HepG2 (cell line): ENCODE data around the gene ZNF277. TPM values are rescaled to one million over a fixed set of nuclear protein-coding genes. Genes with fewer than 3 reads are reported as not detected.

Experiments
- ATAC-seq: fragments of 200-7000 bp; cut with Tn5 transposase; 3 replicates; pipeline ENCODE4 v1.9.1; 2020; ENCODE audit warnings: mild to moderate bottlenecking, moderate library complexity
- BruUV-seq: library from RNA; stranded (reverse); fragments of 400-500 nt; replicated peaks from 2 replicates; lab custom pipeline; 2021; lab: Mats Ljungman, UMichigan
- CTCF ChIA-PET: fragments of 300-600 bp; formaldehyde crosslinking; extraction: SDS; loops from one replicate; lab custom pipeline; 2021; ENCODE audit warnings: low total read pairs, inconsistent platforms, low intra/inter-chr PET ratio; lab: Yijun Ruan, JAX
- POLR2A ChIA-PET: fragments of 350-600 bp; sonication (Branson Sonifier 250); formaldehyde crosslinking; loops from one replicate; lab custom pipeline; 2020; ENCODE audit warnings: antibody characterized with exemption, inconsistent platforms; lab: Yijun Ruan, JAX
- DNase-seq: peaks from one replicate; pipeline ENCODE4 v3.0.0-alpha.2; 2015; ENCODE audit warnings: low spot score
- FAIRE-seq: peaks from 3 replicates; lab custom pipeline; 2011; peaks lifted over from hg19 to GRCh38; lab: Jason Lieb, UNC
- H2AFZ ChIP-seq: one replicate; pipeline ENCODE4 v1.6.1; 2011; ENCODE audit warnings: low read length, inconsistent platforms
- H3K27ac ChIP-seq: fragments of 300-600 bp; 3 replicates; pipeline ENCODE4 v1.8.0; 2011; ENCODE audit warnings: mixed run types, mild to moderate bottlenecking, mixed read lengths, low read length, inconsistent platforms; ENCODE audit not compliant: insufficient read depth; ENCODE audit errors: extremely low read length
- H3K27me3 ChIP-seq, 2 experiments: fragments of 200-600 bp in 1 of 2; 2 replicates in 1 of 2; 3 replicates in 1 of 2; pipeline versions ENCODE4 v1.6.0 to v1.8.0; 2011; ENCODE audit warnings: low read length in 2 of 2, mild to moderate bottlenecking in 2 of 2, moderate library complexity in 2 of 2, inconsistent platforms in 1 of 2; ENCODE audit not compliant: insufficient read depth in 2 of 2, control insufficient read depth in 1 of 2
- H3K36me3 ChIP-seq, 2 experiments: fragments of 200-600 bp in 1 of 2; replicated peaks in 1 of 2; 2 replicates in 1 of 2; 3 replicates in 1 of 2; pipeline versions ENCODE4 v1.5.1 to v1.8.0; 2011; ENCODE audit warnings: low read length in 2 of 2, inconsistent platforms in 1 of 2; ENCODE audit not compliant: insufficient read depth in 2 of 2, control insufficient read depth in 1 of 2
- H3K4me1 ChIP-seq: 2 replicates; pipeline ENCODE4 v1.5.1; 2012; ENCODE audit warnings: low read length, inconsistent platforms; ENCODE audit not compliant: insufficient read depth
- H3K4me2 ChIP-seq: 2 replicates; pipeline ENCODE4 v1.6.0; 2011; ENCODE audit warnings: low read depth, low read length, inconsistent platforms
- H3K4me3 ChIP-seq, 3 experiments: fragments of 200-600 bp in 1 of 3; sonication (generic), shearing (Covaris generic) in 1 of 3; replicated peaks in 1 of 3; 2 replicates each; pipeline ENCODE4 v1.5.1; 2011 to 2016; ENCODE audit warnings: low read length in 3 of 3, inconsistent platforms in 2 of 3, low read depth in 2 of 3, mild to moderate bottlenecking in 2 of 3, control low read depth in 1 of 3, mixed read lengths in 1 of 3; ENCODE audit not compliant: insufficient read depth in 1 of 3
- H3K79me2 ChIP-seq: one replicate; pipeline ENCODE4 v1.6.1; 2011; ENCODE audit warnings: low read length, inconsistent platforms; ENCODE audit not compliant: insufficient read depth
- H3K9ac ChIP-seq: 2 replicates; pipeline ENCODE4 v1.6.0; 2011; ENCODE audit warnings: mild to moderate bottlenecking, low read depth, low read length, inconsistent platforms; ENCODE audit not compliant: insufficient read depth
- H3K9me3 ChIP-seq: 2 replicates; pipeline ENCODE4 v1.5.1; 2012; ENCODE audit warnings: mild to moderate bottlenecking, low read length
- H4K20me1 ChIP-seq: 2 replicates; pipeline ENCODE4 v1.6.0; 2011; ENCODE audit warnings: inconsistent platforms, mild to moderate bottlenecking, low read length, moderate library complexity; ENCODE audit not compliant: insufficient read depth
- AKAP8 ChIP-seq: sonication (generic); formaldehyde crosslinking; IDR thresholded peaks from 2 replicates; pipeline ENCODE4 v1.5.1; 2020; ENCODE audit warnings: mild to moderate bottlenecking, missing genetic modification reagents
- CSRNP2 ChIP-seq: sonication (generic); formaldehyde crosslinking; conservative IDR thresholded peaks from 2 replicates; pipeline ENCODE4 v1.8.0; 2022; ENCODE audit warnings: low read depth, missing genetic modification reagents
- CTCF ChIP-seq: sonication (generic); formaldehyde crosslinking; IDR thresholded peaks from 2 replicates; pipeline ENCODE4 v1.5.0; 2020; ENCODE audit warnings: mild to moderate bottlenecking, missing genetic modification reagents, moderate library complexity
- HHEX ChIP-seq: IDR thresholded peaks from 2 replicates; pipeline ENCODE4 v1.6.1; 2016; ENCODE audit warnings: control low read depth
- HNF4G ChIP-seq, 2 experiments: sonication (generic) in 1 of 2; formaldehyde crosslinking in 1 of 2; IDR thresholded peaks; 2 replicates each; pipeline versions ENCODE4 v1.4.0 to v1.6.1; 2011 to 2020; ENCODE audit warnings: borderline replicate concordance in 2 of 2, low read depth in 2 of 2, mild to moderate bottlenecking in 2 of 2, low read length in 1 of 2, missing genetic modification reagents in 1 of 2, moderate library complexity in 1 of 2
- IRF1 ChIP-seq: sonication (generic); formaldehyde crosslinking; IDR thresholded peaks from 2 replicates; pipeline ENCODE4 v1.4.0; 2020; ENCODE audit warnings: low read depth, mild to moderate bottlenecking, missing genetic modification reagents
- MAF1 ChIP-seq: sonication (generic); formaldehyde crosslinking; IDR thresholded peaks from 2 replicates; pipeline ENCODE4 v1.5.0; 2020; ENCODE audit warnings: missing genetic modification reagents, borderline replicate concordance
- MXI1 ChIP-seq: IDR thresholded peaks from 3 replicates; pipeline ENCODE4 v1.6.1; 2012; ENCODE audit warnings: low read depth, low read length, inconsistent platforms, borderline replicate concordance
- SRY ChIP-seq: sonication (generic); formaldehyde crosslinking; IDR thresholded peaks from 2 replicates; pipeline ENCODE4 v1.8.0; 2022; ENCODE audit warnings: mild to moderate bottlenecking, missing genetic modification reagents
- ZNF670 ChIP-seq: sonication (generic); formaldehyde crosslinking; IDR thresholded peaks from 2 replicates; pipeline ENCODE4 v1.8.0; 2022; ENCODE audit warnings: mild to moderate bottlenecking, missing genetic modification reagents, borderline replicate concordance
- ZNF761 ChIP-seq: sonication (generic); formaldehyde crosslinking; conservative IDR thresholded peaks from 2 replicates; pipeline ENCODE4 v1.4.0; 2020; ENCODE audit warnings: mild to moderate bottlenecking, missing genetic modification reagents
- ZNF772 ChIP-seq: sonication (generic); formaldehyde crosslinking; IDR thresholded peaks from 2 replicates; pipeline ENCODE4 v1.5.0; 2020; ENCODE audit warnings: mild to moderate bottlenecking, missing genetic modification reagents
- WGBS: methylation state at CpG from one replicate; pipeline ENCODE4 v1.1.6; 2017; ENCODE audit warnings: low lambda C conversion rate; 5-methylcytosine and 5-hydroxymethylcytosine counted together
- in situ Hi-C: cut with HindIII; loops from 2 replicates; pipeline ENCODE4 v1.10.0; 2017; ENCODE audit warnings: low pct_unique_long_range_greater_than_20kb; ENCODE audit not compliant: extremely low pct_ligation_motif_present
- intact Hi-C: fragments of 100-400 bp; cut with micrococcal nuclease; formaldehyde crosslinking; loops from one replicate; pipeline ENCODE4 v1.10.0; 2022; ENCODE audit not compliant: unreplicated experiment
- polyA plus RNA-seq, 8 experiments: library from polyadenylated mRNA; depleted of rRNA in 3 of 8; stranded (reverse) in 7 of 8; unstranded in 1 of 8; fragments of >200 nt; fragmentation: Illumina TruSeq in 4 of 8; extraction: Trizol in 4 of 8; gene quantifications; 2 replicates each; pipeline versions ENCODE4 v1.2.1 to v1.2.3, GENCODE V29; 2011 to 2016; ENCODE audit warnings: low read depth in 4 of 8, missing spikeins in 1 of 8, mixed read lengths in 1 of 8; ENCODE audit not compliant: insufficient read depth in 1 of 8
- total RNA-seq, 5 experiments: library from RNA; depleted of rRNA; stranded (reverse); fragments of >200 nt; fragmentation: Illumina TruSeq; extraction: Trizol; gene quantifications; 2 replicates each; pipeline ENCODE4 v1.2.3, GENCODE V29; 2016; ENCODE audit warnings: low read depth in 1 of 5
- TF ChIP-seq, protein P1 (sequence below): sonication (generic); formaldehyde crosslinking; IDR thresholded peaks from 2 replicates; pipeline ENCODE4 v1.4.0; 2020; ENCODE audit warnings: mild to moderate bottlenecking, missing genetic modification reagents

ZNF277 gene
- total and polyA plus RNA-seq, 2 of the 13 experiments (the other 11 are each of a cell fraction or from before 2014, with no cell fraction given), result 29.1 to 30.1 TPM

- Histone ChIP-seq H3K36me3 (no peaks in the 10 kb centered on the region), H3K9me3 (no peaks in the 10 kb centered on the region; the same call in 1 of the 2 replicates), H4K20me1 (peaks cover 3% of the 10 kb centered on the region; the same call in 1 of the 2 replicates), H3K4me3 (no peak overlapping the region), H3K27me3 (no peaks in the 10 kb centered on the region), H3K79me2 (peaks cover 36% of the 10 kb centered on the region), H3K9ac (no peak overlapping the region), H2AFZ (no peak overlapping the region), H3K4me1 (peaks cover 57% of the 10 kb centered on the region), H3K27ac (no peak overlapping the region), H3K4me2 (no peak overlapping the region)
- no peak for TF ChIP-seq HHEX (CRISPR knock-in tag)
- TF ChIP-seq ZNF772 (CRISPR knock-in tag), result no peak
- no peak for TF ChIP-seq SRY (CRISPR knock-in tag)
- TF ChIP-seq CSRNP2 (CRISPR knock-in tag), result no peak
- TF ChIP-seq, protein P1, sequence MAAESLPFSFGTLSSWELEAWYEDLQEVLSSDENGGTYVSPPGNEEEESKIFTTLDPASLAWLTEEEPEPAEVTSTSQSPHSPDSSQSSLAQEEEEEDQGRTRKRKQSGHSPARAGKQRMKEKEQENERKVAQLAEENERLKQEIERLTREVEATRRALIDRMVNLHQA (CRISPR knock-in tag), result no peak
- no peak for TF ChIP-seq HNF4G (IDR thresholded peaks at IDR 0.05; ENCODE audit: borderline replicate concordance, low read depth, low read length)
- no peak for TF ChIP-seq HNF4G (CRISPR knock-in tag; IDR thresholded peaks at IDR 0.05; ENCODE audit: borderline replicate concordance, low read depth)
- TF ChIP-seq CTCF, result no peak
- no peak for TF ChIP-seq AKAP8 (CRISPR knock-in tag)
- no peak for TF ChIP-seq IRF1 (CRISPR knock-in tag)
- no peak for TF ChIP-seq MAF1 (CRISPR knock-in tag)
- TF ChIP-seq ZNF761, result no peak
- no peak for TF ChIP-seq MXI1
- TF ChIP-seq ZNF670 (CRISPR knock-in tag), result no peak
- WGBS, result 100% methylated on average over 4 of the region's 4 CpGs
- FAIRE-seq (no peak), ATAC-seq (no peak), DNase-seq (no peak)
- intact Hi-C loops, result no loop called here
- in situ Hi-C loops, result no loop called here
- no TSS peak for BruUV-seq
- ChIA-PET POLR2A (no interaction called here), CTCF (no interaction called here)
These were observed 25.9 kb downstream of the ZNF277 start for GRCh38 chr7:112232212-112232978.
